ENCODE data around the gene MTARC2.

The MTARC2 gene

DNA sequence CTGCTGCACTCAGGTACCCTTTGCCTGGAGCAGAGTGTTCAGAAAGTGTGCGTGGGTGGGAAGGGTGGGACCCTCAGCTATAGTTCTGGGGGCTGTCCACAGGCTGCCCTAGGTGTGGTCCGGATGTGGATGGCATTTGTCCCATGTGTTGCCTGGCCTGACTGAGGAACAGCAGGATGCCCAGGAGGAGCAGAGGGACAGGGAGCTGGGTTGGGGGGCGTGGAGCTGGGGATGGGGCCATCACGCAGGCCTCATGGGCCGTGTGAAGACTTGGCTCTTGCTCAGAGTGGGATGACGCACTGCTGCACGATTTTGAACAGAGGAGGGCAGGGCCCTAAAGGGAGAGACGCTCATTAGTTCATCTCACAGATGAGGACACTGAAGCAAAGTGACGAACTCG lies 41.0 kb upstream of the MTARC2 start:
- no peak for TF ChIP-seq SIN3A (IDR thresholded peaks at IDR 0.05; ENCODE audit: borderline replicate concordance, insufficient read depth, low read length)

DNA sequence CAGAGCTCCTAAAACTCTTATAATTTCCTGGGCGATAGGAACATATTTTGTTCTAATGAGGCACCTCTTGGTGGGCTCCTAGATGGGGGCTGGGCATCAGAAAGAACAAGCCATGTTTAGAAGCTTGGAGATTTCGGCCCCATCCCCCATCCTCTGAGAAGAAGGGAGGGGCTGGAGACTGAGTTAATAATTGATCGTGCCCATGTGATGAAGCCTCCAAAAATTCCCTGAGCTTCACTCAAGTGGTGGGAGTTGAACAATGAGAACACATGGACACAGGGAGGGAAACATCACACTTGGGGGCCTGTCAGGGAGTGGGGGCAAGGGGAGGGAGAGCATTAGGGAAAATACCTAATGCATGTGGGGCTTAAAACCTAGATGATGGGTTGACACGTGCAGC lies 39.9 kb upstream of the MTARC2 start:
- TF ChIP-seq, protein P1, sequence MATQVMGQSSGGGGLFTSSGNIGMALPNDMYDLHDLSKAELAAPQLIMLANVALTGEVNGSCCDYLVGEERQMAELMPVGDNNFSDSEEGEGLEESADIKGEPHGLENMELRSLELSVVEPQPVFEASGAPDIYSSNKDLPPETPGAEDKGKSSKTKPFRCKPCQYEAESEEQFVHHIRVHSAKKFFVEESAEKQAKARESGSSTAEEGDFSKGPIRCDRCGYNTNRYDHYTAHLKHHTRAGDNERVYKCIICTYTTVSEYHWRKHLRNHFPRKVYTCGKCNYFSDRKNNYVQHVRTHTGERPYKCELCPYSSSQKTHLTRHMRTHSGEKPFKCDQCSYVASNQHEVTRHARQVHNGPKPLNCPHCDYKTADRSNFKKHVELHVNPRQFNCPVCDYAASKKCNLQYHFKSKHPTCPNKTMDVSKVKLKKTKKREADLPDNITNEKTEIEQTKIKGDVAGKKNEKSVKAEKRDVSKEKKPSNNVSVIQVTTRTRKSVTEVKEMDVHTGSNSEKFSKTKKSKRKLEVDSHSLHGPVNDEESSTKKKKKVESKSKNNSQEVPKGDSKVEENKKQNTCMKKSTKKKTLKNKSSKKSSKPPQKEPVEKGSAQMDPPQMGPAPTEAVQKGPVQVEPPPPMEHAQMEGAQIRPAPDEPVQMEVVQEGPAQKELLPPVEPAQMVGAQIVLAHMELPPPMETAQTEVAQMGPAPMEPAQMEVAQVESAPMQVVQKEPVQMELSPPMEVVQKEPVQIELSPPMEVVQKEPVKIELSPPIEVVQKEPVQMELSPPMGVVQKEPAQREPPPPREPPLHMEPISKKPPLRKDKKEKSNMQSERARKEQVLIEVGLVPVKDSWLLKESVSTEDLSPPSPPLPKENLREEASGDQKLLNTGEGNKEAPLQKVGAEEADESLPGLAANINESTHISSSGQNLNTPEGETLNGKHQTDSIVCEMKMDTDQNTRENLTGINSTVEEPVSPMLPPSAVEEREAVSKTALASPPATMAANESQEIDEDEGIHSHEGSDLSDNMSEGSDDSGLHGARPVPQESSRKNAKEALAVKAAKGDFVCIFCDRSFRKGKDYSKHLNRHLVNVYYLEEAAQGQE (IDR thresholded peaks at IDR 0.05; ENCODE audit: insufficient read depth in 1 of 2, low read depth in 2 of 2, low read length in 2 of 2), result no peak
- TF ChIP-seq FOXP2 (optimal IDR thresholded peaks at IDR 0.05; ENCODE audit: borderline replicate concordance, extremely low read depth, extremely low read length, insufficient read depth), result no peak

DNA sequence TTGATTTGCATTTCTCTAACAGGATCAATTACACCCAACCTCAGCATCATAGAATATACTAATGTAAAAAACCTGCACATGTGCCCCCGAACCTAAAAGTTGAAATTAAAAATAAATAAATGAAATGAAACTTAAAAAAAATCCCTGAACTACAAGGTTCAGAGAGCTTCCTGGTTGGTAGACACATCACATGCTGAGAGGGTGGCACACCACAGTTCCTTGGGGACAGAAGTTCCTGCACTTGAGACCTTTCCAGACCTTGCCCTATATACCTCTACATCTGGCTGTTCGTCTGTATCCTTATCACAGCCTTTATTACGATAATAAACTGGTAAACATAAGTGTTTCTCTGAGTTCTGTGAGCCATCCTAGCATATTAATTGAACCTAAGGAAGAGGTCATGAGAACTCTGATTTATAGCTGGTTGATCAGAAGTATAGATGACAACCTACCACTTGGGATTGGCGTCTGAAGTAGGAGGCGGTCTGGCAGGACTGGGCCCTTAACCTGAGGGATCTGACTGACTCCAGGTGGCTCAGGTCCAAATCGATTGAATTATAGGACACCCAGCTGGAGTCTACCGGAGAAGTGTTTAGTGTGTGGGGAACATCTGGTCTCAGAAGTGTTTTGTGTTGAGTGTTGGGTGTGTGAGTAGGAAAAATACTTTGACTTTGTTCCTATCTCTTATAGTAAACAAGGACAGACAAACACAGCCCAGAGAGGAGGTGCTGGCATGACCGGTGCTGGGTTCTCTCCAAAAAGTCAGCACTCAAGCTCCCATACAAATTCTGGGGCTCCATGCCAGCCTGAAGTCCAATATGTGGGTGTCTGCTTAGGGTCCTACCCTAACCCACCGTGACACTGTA lies 39.0 kb upstream of the MTARC2 start:
- no peak for TF ChIP-seq POLR2AphosphoS5 (IDR thresholded peaks at IDR 0.05; ENCODE audit: low read depth, low read length)
- TF ChIP-seq FOXP2 (optimal IDR thresholded peaks at IDR 0.05; ENCODE audit: borderline replicate concordance, extremely low read depth, extremely low read length, insufficient read depth), result no peak
- TF ChIP-seq, protein P1 (IDR thresholded peaks at IDR 0.05; ENCODE audit: insufficient read depth in 1 of 2, low read depth in 2 of 2, low read length in 2 of 2), result no peak
- TF ChIP-seq TAF1 (IDR thresholded peaks at IDR 0.05; ENCODE audit: borderline replicate concordance, insufficient read depth, low read length), result no peak
- TF ChIP-seq SIN3A (IDR thresholded peaks at IDR 0.05; ENCODE audit: borderline replicate concordance, insufficient read depth, low read length), result no peak

DNA sequence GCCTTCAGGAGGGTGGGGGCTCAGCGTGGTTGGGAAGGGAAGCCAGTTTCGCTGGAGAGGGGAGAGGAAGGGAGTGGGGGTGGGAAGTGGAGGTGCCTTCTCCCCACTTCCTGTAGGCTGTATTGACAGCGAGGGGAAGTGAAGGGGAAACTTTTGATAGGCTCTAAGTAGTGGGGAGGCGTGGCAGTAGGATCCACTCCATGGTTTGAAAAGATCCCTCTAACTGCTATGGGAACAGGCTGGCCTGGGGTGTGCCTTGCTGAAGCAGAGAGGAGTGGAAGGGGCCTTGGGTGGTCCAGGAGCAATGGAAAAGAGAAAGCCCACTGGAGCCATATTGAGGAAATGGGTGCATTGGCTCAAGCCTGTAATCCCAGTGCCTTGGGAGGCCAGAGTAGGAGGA lies 37.8 kb upstream of the MTARC2 start:
- TF ChIP-seq FOXP2 (optimal IDR thresholded peaks at IDR 0.05; ENCODE audit: borderline replicate concordance, extremely low read depth, extremely low read length, insufficient read depth) (no peak), SIN3A (IDR thresholded peaks at IDR 0.05; ENCODE audit: borderline replicate concordance, insufficient read depth, low read length) (no peak)

DNA sequence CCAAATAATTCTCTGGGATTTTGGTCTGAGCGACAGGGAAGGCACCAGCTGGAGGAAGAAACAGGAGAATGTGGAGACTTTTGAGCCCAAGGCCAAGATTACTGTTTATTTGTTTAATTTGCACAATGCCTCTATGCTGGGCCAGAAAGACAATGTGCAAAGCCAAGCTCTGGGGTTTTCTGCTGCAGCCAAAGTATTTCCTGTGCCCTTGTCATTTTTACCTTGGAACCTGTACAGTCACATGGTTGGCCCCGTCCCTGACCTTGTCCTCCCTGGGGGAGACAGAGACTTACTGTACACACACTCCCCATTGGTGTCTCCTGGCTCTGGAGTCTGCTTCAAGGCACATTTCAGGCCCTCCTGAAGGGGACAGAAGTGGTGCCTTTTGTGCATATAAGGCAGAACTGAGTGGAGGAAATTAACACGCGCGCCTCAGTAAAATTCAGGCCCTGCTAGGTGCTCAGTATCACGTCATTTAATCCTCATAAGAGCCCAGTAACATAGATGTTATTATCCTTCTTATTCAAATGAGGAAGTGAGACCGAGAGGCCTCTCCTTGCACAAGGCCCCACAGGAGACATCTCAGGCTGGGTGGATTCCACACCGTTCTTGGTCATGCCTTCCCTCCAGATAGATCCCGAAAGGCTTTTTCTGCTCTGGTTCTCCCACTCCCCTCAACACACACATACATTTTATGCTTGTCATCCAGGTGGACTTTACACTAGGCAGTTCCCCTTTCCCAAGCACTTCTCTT lies 36.9 kb upstream of the MTARC2 start:
- TF ChIP-seq POLR2AphosphoS5 (IDR thresholded peaks at IDR 0.05; ENCODE audit: low read depth, low read length), result no peak
- no peak for TF ChIP-seq FOXP2 (optimal IDR thresholded peaks at IDR 0.05; ENCODE audit: borderline replicate concordance, extremely low read depth, extremely low read length, insufficient read depth)
- no peak for TF ChIP-seq TAF1 (IDR thresholded peaks at IDR 0.05; ENCODE audit: borderline replicate concordance, insufficient read depth, low read length)
- TF ChIP-seq, protein P1 (IDR thresholded peaks at IDR 0.05; ENCODE audit: insufficient read depth in 1 of 2, low read depth in 2 of 2, low read length in 2 of 2), result no peak
- no peak for TF ChIP-seq SIN3A (IDR thresholded peaks at IDR 0.05; ENCODE audit: borderline replicate concordance, insufficient read depth, low read length)

Measured in PFSK-1 (cell line).